HFFc6 (cell line): ENCODE data around the gene PIF1. TPM values are rescaled to one million over a fixed set of nuclear protein-coding genes. Genes with fewer than 3 reads are reported as not detected.

ENCODE experiments used
- DNase-seq: peaks from one replicate; pipeline ENCODE4 v3.0.0-alpha.2; 2018
- H3K27ac Mint-ChIP-seq: 2 replicates; pipeline ENCODE4 v1.8.0; 2020; ENCODE audit warnings: mild to moderate bottlenecking, mixed read lengths
- H3K27me3 Mint-ChIP-seq: 2 replicates; pipeline ENCODE4 v1.8.0; 2021; ENCODE audit warnings: mild to moderate bottlenecking, moderate library complexity, mixed read lengths; ENCODE audit not compliant: insufficient read depth
- H3K36me3 Mint-ChIP-seq: 2 replicates; pipeline ENCODE4 v1.8.0; 2021; ENCODE audit warnings: low read depth, mixed read lengths
- H3K4me1 Mint-ChIP-seq: 2 replicates; pipeline ENCODE4 v1.8.0; 2020; ENCODE audit warnings: low read depth, mixed read lengths
- H3K4me3 Mint-ChIP-seq: 2 replicates; pipeline ENCODE4 v1.8.0; 2020; ENCODE audit warnings: mild to moderate bottlenecking, moderate library complexity, mixed read lengths
- H3K9me3 Mint-ChIP-seq: 2 replicates; pipeline ENCODE4 v1.8.0; 2020; ENCODE audit warnings: mild to moderate bottlenecking, mixed read lengths
- CTCF ChIP-seq: fragments of 200-600 bp; sonication (generic); IDR thresholded peaks from 2 replicates; pipeline ENCODE4 v1.5.0; 2021; ENCODE audit warnings: antibody characterized with exemption, mild to moderate bottlenecking
- total RNA-seq, 6 experiments: library from RNA; stranded (reverse); fragmentation: NEBNext Ultra II Directional; extraction: Animal tissue kit (Norgen Biotek cat#: 25700); gene quantifications; 2 replicates in 1 of 6; 3 replicates in 5 of 6; pipeline ENCODE4 v1.2.3, GENCODE V29; 2021

The PIF1 gene
- total RNA-seq, 6 experiments from 2014 or later, result 4.0 to 10.7 (median 8.4) TPM

- peaks cover 32% of the 10 kb centered on the region for H3K27me3 Mint-ChIP-seq
- no peak for DNase-seq
Measured at GRCh38 chr15:64782751-64783150, 42.7 kb downstream of the PIF1 start.

GRCh38 chr15:64781299-64781698, 44.1 kb downstream of the PIF1 start:
- Mint-ChIP-seq H3K27ac (no peak overlapping the region), H3K4me1 (no peaks in the 10 kb centered on the region), H3K4me3 (no peak overlapping the region), H3K36me3 (no peaks in the 10 kb centered on the region), H3K9me3 (no peaks in the 10 kb centered on the region), H3K27me3 (peaks cover 40% of the 10 kb centered on the region)
- no peak for DNase-seq
- TF ChIP-seq CTCF, result no peak

More at GRCh38 chr15:64782751-64783150, 42.7 kb downstream of the PIF1 start:
- H3K27ac Mint-ChIP-seq, result no peak overlapping the region
- H3K9me3 Mint-ChIP-seq, result no peaks in the 10 kb centered on the region
- H3K4me3 Mint-ChIP-seq, result no peak overlapping the region
- H3K36me3 Mint-ChIP-seq, result no peaks in the 10 kb centered on the region
- TF ChIP-seq CTCF, result no peak
- H3K4me1 Mint-ChIP-seq, result no peaks in the 10 kb centered on the region

- Mint-ChIP-seq H3K4me1 (no peaks in the 10 kb centered on the region), H3K27me3 (peaks cover 40% of the 10 kb centered on the region), H3K9me3 (no peaks in the 10 kb centered on the region), H3K4me3 (no peak overlapping the region), H3K27ac (no peak overlapping the region), H3K36me3 (no peaks in the 10 kb centered on the region)
- no peak for TF ChIP-seq CTCF
- no peak for DNase-seq
Measured at GRCh38 chr15:64780600-64781156, 44.8 kb downstream of the PIF1 start.

GRCh38 chr15:64779630-64780029, 45.8 kb downstream of the PIF1 start:
- H3K36me3 Mint-ChIP-seq, result no peaks in the 10 kb centered on the region
- peaks cover 40% of the 10 kb centered on the region for H3K27me3 Mint-ChIP-seq
- H3K4me1 Mint-ChIP-seq, result no peaks in the 10 kb centered on the region
- no peaks in the 10 kb centered on the region for H3K9me3 Mint-ChIP-seq
- H3K27ac Mint-ChIP-seq, result no peak overlapping the region
- TF ChIP-seq CTCF, result no peak
- no peak for DNase-seq
- H3K4me3 Mint-ChIP-seq, result no peak overlapping the region

- Mint-ChIP-seq H3K27ac (no peak overlapping the region), H3K4me1 (no peaks in the 10 kb centered on the region), H3K36me3 (no peaks in the 10 kb centered on the region), H3K27me3 (peaks cover 42% of the 10 kb centered on the region), H3K4me3 (no peak overlapping the region), H3K9me3 (no peaks in the 10 kb centered on the region)
- no peak for DNase-seq
- TF ChIP-seq CTCF, result no peak
Measured at GRCh38 chr15:64779024-64779423, 46.4 kb downstream of the PIF1 start.

- Mint-ChIP-seq H3K9me3 (no peaks in the 10 kb centered on the region), H3K27me3 (peaks cover 37% of the 10 kb centered on the region), H3K36me3 (no peaks in the 10 kb centered on the region), H3K4me3 (no peak overlapping the region; the same call in 1 of the 2 replicates), H3K4me1 (no peaks in the 10 kb centered on the region), H3K27ac (no peak overlapping the region)
- no peak for TF ChIP-seq CTCF
- no peak for DNase-seq
Measured at GRCh38 chr15:64776402-64776786, 49.1 kb downstream of the PIF1 start.
